NCI-H2196 treated with DMSO at 0.1 percent for 48 hours (cell line): ENCODE data around the gene BHLHA9.
A peak's percentile ranks its signal among the peaks of the same experiment; 100 is the strongest.
"Not testable (repeated sequence)": the region's sequence is repeated elsewhere in the genome, so short reads cannot be mapped to it uniquely, and the experiment has no call there.

Source experiments
- DNase-seq: peaks from one replicate; lab custom pipeline; 2025; ENCODE audit not compliant: unreplicated experiment; lab: John Stamatoyannopoulos, UW

The BHLHA9 gene

GRCh38 chr17:1300371-1300905, 30.2 kb downstream of the BHLHA9 start:
- DNase-seq = no peak

DNA sequence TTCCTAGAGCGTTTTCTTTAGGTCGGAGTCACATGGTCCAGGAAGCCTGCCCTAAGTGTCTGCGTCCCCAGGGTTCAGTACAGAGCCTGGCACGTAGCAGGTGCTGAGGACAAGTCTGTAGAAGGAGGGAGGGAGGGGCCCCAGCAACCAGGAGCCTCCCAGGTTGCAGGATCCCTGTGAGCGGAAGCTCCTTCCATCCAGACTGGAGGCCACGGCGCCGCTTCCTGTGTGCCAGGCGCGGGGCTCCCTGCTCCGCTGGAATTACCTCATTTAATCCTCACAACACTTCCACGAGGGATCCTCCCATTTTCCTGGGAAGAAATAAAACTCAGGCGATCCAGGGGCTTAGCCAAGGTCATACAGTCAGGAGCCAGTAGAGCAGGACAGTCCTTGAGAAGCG, 31.3 kb downstream of the BHLHA9 start:
- no peak for DNase-seq

- no peak for DNase-seq
Measured at GRCh38 chr17:1302761-1303160, 32.5 kb downstream of the BHLHA9 start.

GRCh38 chr17:1304522-1304921, 34.3 kb downstream of the BHLHA9 start:
- DNase-seq = no peak

- DNase-seq = no peak
Measured at GRCh38 chr17:1304962-1305563, 34.8 kb downstream of the BHLHA9 start.

DNA sequence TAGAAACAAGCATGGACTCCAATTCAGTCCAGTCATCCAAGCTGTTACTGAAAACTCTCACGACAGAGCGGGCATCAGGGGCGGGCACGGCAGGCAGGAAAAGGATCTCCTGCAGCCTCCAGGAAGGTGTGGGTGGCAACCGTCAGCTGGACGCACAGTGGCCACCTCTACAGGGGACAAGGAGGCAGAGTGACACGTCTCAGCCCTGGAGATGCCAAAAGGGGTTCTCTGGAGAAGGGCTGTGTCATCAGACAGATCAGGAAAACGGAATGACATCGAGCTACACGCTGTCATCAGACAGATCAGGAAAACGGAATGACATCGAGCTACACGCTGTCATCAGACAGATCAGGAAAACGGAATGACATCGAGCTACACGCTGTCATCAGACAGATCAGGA, 37.6 kb downstream of the BHLHA9 start:
- not testable (repeated sequence) for DNase-seq

- DNase-seq = peak; percentile 0
Measured at GRCh38 chr17:1312261-1312870, 42.1 kb downstream of the BHLHA9 start.

DNA sequence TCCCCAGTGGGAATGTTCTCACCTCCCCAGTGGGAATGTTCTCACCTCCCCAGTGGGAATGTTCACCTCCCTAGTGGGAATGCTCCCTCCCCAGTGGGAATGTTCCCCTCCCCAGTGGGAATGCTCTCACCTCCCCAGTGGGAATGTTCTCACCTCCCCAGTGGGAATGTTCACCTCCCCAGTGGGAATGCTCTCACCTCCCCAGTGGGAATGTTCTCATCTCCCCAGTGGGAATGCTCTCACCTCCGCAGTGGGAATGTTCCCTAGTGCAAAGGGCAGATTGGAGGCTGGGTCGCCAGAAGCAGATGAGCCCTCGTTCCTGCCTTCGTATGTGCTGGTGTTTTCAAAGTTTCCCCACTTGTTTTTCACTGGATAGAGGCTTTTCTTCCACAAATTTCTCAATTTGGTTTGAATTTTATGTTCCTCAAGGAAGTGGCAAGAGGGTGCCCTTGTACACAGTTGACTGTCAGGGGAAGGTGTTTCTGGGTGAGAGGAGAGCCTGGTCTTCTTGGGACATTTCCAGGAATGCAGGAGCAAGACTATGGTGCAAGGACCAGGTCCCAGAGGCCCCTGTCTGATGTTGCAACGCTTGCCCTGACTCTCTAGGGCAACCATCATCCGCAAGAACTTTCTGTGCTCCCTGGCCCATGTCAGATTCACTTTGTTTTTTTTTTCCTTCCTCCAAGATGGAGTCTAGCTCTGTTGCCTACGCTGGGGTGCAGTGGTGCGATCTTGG, 43.2 kb downstream of the BHLHA9 start:
- no peak for DNase-seq

GRCh38 chr17:1315409-1315808, 45.2 kb downstream of the BHLHA9 start:
- no peak for DNase-seq

DNA sequence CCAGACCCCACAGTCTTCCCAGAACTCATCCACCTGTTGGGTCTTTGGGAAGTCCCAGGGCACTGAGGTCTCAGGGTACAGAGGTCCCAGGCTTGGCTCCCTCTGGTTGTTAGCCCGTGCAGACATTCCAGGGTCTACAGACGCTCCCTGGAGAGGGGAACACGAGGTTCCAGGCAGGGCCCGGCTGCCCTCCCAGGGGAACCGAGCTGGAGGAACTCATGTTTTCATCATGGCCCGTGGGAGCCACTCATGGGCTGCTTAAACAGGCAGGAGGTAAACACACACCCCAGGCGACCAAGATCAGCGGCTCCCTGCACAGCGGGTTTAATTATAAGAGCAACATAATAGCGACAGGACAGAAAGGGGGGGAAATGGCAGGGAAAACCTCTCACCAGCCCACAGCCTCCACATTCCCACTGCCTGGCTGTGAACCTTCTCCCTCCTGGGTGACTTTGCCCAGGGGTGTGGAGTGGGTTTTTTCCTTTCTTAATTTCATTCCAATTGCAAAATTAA, 45.7 kb downstream of the BHLHA9 start:
- DNase-seq = no peak
